HepG2 (cell line): ENCODE results near the gene NSMCE1. TPM values are rescaled to one million over a fixed set of nuclear protein-coding genes. Genes with fewer than 3 reads are reported as not detected.

ENCODE experiments used
- FOSL2 ChIP-seq: sonication (generic); formaldehyde crosslinking; IDR thresholded peaks from 2 replicates; pipeline ENCODE4 v1.4.0; 2020; ENCODE audit warnings: missing genetic modification reagents
- MATR3 ChIP-seq: sonication (generic); formaldehyde crosslinking; IDR thresholded peaks from 2 replicates; pipeline ENCODE4 v1.4.0; 2020; ENCODE audit warnings: missing genetic modification reagents
- NFIB ChIP-seq: sonication (generic); formaldehyde crosslinking; IDR thresholded peaks from 2 replicates; pipeline ENCODE4 v1.9.0; 2021; ENCODE audit warnings: missing genetic modification reagents, mild to moderate bottlenecking, borderline replicate concordance
- NKX3-1 ChIP-seq: sonication (generic); formaldehyde crosslinking; IDR thresholded peaks from 2 replicates; pipeline ENCODE4 v1.5.0; 2020; ENCODE audit warnings: missing genetic modification reagents
- SMARCC2 ChIP-seq: fragments of 450-650 bp; IDR thresholded peaks from 2 replicates; pipeline ENCODE4 v1.6.1; 2017; ENCODE audit warnings: antibody characterized with exemption, mild to moderate bottlenecking
- USF2 ChIP-seq, 2 experiments: sonication (generic) in 1 of 2; formaldehyde crosslinking in 1 of 2; IDR thresholded peaks; 2 replicates each; pipeline versions ENCODE4 v1.5.1 to v1.6.1; 2011 to 2020; ENCODE audit warnings: borderline replicate concordance in 1 of 2, low read depth in 1 of 2, low read length in 1 of 2, mild to moderate bottlenecking in 1 of 2, missing genetic modification reagents in 1 of 2, moderate library complexity in 1 of 2
- ZBTB44 ChIP-seq: sonication (generic); formaldehyde crosslinking; IDR thresholded peaks from 2 replicates; pipeline ENCODE4 v1.4.0; 2020; ENCODE audit warnings: missing genetic modification reagents
- ZNF660 ChIP-seq: sonication (generic); formaldehyde crosslinking; IDR thresholded peaks from 2 replicates; pipeline ENCODE4 v1.5.1; 2020; ENCODE audit warnings: mild to moderate bottlenecking, low read depth, missing genetic modification reagents, borderline replicate concordance
- polyA plus RNA-seq, 8 experiments: library from polyadenylated mRNA; depleted of rRNA in 3 of 8; stranded (reverse) in 7 of 8; unstranded in 1 of 8; fragments of >200 nt; fragmentation: Illumina TruSeq in 4 of 8; extraction: Trizol in 4 of 8; gene quantifications; 2 replicates each; pipeline versions ENCODE4 v1.2.1 to v1.2.3, GENCODE V29; 2011 to 2016; ENCODE audit warnings: low read depth in 4 of 8, missing spikeins in 1 of 8, mixed read lengths in 1 of 8; ENCODE audit not compliant: insufficient read depth in 1 of 8
- total RNA-seq, 5 experiments: library from RNA; depleted of rRNA; stranded (reverse); fragments of >200 nt; fragmentation: Illumina TruSeq; extraction: Trizol; gene quantifications; 2 replicates each; pipeline ENCODE4 v1.2.3, GENCODE V29; 2016; ENCODE audit warnings: low read depth in 1 of 5
- TF ChIP-seq, protein P1 (sequence below): sonication (generic); formaldehyde crosslinking; IDR thresholded peaks from 2 replicates; pipeline ENCODE4 v1.4.0; 2020; ENCODE audit warnings: missing genetic modification reagents, borderline replicate concordance
- TF ChIP-seq, protein P2 (sequence below): sonication (generic); formaldehyde crosslinking; IDR thresholded peaks from 2 replicates; pipeline ENCODE4 v1.4.0; 2020; ENCODE audit warnings: missing genetic modification reagents, borderline replicate concordance
- TF ChIP-seq, protein P3 (sequence below): IDR thresholded peaks from 2 replicates; pipeline ENCODE4 v1.6.1; 2016
- TF ChIP-seq, protein P4 (sequence below): sonication (generic); formaldehyde crosslinking; IDR thresholded peaks from 2 replicates; pipeline ENCODE4 v1.9.0; 2022; ENCODE audit warnings: missing genetic modification reagents, mild to moderate bottlenecking, borderline replicate concordance

Gene NSMCE1
- total and polyA plus RNA-seq, 2 of the 13 experiments (the other 11 are each of a cell fraction or from before 2014, with no cell fraction given), result 42.7 to 52.9 TPM

DNA sequence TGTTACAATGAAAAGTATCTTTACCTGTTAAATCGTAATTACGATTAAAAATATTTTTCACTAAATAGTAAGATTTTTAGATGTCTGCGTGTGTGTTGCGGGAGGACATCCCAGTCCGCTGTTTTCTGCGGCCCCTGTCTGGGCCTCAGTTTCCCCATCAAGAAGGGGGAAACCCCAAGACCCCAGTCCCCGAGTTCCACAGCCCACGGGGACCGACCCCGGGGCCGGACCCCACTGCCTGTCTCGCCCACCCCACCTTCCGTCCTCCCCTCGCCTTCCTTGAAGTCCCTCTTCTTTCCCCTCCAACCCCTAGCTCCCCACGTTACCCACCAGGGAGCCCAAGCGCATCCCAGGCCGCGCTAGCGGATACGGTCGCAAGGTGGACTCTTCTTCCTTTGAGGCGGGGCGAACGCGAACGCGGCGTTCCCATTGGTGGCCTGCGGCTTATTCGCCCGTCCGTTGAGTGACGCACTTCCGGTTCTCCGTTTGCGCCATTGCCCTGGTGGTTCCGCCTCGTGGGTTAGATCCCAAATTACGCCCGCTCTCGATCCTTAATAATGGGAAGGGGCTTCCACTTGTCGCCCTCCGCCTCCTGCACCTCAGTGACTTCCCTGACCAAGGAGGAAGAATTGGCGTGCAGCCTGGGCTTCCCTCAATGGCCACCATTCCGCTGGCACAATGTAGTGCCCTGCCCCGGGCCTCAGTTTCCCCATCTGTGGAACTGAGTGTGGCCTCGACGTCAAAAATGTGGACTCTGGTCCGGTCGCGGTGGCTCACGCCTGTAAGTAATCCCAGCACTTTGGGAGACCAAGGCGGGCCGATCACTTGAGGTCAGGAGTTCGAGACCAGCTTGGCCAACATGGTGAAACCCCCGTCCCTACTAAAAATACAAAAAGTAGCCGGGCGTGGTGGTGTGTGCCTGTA is at the start of gene NSMCE1 (continued):
- TF ChIP-seq, protein P1, sequence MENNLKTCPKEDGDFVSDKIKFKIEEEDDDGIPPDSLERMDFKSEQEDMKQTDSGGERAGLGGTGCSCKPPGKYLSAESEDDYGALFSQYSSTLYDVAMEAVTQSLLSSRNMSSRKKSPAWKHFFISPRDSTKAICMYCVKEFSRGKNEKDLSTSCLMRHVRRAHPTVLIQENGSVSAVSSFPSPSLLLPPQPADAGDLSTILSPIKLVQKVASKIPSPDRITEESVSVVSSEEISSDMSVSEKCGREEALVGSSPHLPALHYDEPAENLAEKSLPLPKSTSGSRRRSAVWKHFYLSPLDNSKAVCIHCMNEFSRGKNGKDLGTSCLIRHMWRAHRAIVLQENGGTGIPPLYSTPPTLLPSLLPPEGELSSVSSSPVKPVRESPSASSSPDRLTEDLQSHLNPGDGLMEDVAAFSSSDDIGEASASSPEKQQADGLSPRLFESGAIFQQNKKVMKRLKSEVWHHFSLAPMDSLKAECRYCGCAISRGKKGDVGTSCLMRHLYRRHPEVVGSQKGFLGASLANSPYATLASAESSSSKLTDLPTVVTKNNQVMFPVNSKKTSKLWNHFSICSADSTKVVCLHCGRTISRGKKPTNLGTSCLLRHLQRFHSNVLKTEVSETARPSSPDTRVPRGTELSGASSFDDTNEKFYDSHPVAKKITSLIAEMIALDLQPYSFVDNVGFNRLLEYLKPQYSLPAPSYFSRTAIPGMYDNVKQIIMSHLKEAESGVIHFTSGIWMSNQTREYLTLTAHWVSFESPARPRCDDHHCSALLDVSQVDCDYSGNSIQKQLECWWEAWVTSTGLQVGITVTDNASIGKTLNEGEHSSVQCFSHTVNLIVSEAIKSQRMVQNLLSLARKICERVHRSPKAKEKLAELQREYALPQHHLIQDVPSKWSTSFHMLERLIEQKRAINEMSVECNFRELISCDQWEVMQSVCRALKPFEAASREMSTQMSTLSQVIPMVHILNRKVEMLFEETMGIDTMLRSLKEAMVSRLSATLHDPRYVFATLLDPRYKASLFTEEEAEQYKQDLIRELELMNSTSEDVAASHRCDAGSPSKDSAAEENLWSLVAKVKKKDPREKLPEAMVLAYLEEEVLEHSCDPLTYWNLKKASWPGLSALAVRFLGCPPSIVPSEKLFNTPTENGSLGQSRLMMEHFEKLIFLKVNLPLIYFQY (CRISPR knock-in tag), result peak; percentile 65; the same call in 1 of the 2 replicates
- TF ChIP-seq USF2 (IDR thresholded peaks at IDR 0.05; ENCODE audit: low read depth, low read length) (no peak), USF2 (CRISPR knock-in tag; IDR thresholded peaks at IDR 0.05; ENCODE audit: borderline replicate concordance) (no peak), NKX3-1 (peak; percentile 79; the same call in 1 of the 2 replicates), MATR3 (no peak), ZBTB44 (CRISPR knock-in tag) (no peak), FOSL2 (CRISPR knock-in tag) (peak; percentile 69), NFIB (CRISPR knock-in tag) (no peak), SMARCC2 (no peak), ZNF660 (CRISPR knock-in tag) (no peak; the same call in 1 of the 2 replicates)
- TF ChIP-seq, protein P2, sequence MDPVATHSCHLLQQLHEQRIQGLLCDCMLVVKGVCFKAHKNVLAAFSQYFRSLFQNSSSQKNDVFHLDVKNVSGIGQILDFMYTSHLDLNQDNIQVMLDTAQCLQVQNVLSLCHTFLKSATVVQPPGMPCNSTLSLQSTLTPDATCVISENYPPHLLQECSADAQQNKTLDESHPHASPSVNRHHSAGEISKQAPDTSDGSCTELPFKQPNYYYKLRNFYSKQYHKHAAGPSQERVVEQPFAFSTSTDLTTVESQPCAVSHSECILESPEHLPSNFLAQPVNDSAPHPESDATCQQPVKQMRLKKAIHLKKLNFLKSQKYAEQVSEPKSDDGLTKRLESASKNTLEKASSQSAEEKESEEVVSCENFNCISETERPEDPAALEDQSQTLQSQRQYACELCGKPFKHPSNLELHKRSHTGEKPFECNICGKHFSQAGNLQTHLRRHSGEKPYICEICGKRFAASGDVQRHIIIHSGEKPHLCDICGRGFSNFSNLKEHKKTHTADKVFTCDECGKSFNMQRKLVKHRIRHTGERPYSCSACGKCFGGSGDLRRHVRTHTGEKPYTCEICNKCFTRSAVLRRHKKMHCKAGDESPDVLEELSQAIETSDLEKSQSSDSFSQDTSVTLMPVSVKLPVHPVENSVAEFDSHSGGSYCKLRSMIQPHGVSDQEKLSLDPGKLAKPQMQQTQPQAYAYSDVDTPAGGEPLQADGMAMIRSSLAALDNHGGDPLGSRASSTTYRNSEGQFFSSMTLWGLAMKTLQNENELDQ (CRISPR knock-in tag), result 0 out of 2 replicates have a peak, but pooled peaks have one; percentile 12
- TF ChIP-seq, protein P3, sequence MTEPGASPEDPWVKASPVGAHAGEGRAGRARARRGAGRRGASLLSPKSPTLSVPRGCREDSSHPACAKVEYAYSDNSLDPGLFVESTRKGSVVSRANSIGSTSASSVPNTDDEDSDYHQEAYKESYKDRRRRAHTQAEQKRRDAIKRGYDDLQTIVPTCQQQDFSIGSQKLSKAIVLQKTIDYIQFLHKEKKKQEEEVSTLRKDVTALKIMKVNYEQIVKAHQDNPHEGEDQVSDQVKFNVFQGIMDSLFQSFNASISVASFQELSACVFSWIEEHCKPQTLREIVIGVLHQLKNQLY (CRISPR knock-in tag), result no peak
- TF ChIP-seq, protein P4, sequence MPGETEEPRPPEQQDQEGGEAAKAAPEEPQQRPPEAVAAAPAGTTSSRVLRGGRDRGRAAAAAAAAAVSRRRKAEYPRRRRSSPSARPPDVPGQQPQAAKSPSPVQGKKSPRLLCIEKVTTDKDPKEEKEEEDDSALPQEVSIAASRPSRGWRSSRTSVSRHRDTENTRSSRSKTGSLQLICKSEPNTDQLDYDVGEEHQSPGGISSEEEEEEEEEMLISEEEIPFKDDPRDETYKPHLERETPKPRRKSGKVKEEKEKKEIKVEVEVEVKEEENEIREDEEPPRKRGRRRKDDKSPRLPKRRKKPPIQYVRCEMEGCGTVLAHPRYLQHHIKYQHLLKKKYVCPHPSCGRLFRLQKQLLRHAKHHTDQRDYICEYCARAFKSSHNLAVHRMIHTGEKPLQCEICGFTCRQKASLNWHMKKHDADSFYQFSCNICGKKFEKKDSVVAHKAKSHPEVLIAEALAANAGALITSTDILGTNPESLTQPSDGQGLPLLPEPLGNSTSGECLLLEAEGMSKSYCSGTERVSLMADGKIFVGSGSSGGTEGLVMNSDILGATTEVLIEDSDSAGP (CRISPR knock-in tag), result peak; percentile 81; the same call in 1 of the 2 replicates
